ENCODE results near the gene GRK5.

Gene GRK5

DNA sequence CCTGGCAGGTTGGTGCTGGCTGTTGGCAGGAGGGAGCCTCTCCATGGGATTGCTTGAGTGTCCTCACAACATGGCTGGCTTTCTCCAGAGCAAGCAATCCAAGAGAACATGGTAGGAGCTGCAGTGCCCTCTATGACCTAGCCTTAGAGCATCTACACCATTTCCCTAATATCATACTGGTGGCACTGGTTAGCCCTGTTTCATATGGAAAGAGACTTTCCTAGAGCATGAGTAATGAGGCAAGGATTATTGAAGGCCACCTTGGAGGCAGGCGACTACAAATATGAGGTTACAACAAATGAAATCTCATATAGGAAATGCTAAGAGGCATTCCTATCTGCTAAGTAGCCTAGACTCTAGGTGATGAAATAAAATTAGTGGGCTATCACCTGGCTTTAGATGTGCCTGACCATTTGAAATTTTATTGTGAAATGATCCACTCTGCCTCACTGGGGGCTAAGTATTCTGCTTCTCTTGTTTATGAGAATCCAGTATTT, 181.5 kb downstream of the GRK5 start:
- Histone ChIP-seq H3K27ac (ENCODE audit: low read depth, low read length, severe bottlenecking) (no peak overlapping the region), H3K9me3 (ENCODE audit: control insufficient read depth, low read length) (no peaks in the 10 kb centered on the region), H3K4me3 (ENCODE audit: extremely low read depth, insufficient read depth, low read length, poor library complexity, severe bottlenecking) (no peak overlapping the region), H3K4me1 (ENCODE audit: control insufficient read depth, insufficient read depth, low read length, poor library complexity, severe bottlenecking) (peaks cover 3% of the 10 kb centered on the region), H3K36me3 (ENCODE audit: control insufficient read depth, insufficient read depth, low read length) (no peaks in the 10 kb centered on the region)
- WGBS, 2 experiments (ENCODE audit: insufficient coverage in 2 of 2), result 100% methylated on average over 1 of the region's 1 CpG; no CpG with 5 or more reads in 1 of the 2 experiments

DNA sequence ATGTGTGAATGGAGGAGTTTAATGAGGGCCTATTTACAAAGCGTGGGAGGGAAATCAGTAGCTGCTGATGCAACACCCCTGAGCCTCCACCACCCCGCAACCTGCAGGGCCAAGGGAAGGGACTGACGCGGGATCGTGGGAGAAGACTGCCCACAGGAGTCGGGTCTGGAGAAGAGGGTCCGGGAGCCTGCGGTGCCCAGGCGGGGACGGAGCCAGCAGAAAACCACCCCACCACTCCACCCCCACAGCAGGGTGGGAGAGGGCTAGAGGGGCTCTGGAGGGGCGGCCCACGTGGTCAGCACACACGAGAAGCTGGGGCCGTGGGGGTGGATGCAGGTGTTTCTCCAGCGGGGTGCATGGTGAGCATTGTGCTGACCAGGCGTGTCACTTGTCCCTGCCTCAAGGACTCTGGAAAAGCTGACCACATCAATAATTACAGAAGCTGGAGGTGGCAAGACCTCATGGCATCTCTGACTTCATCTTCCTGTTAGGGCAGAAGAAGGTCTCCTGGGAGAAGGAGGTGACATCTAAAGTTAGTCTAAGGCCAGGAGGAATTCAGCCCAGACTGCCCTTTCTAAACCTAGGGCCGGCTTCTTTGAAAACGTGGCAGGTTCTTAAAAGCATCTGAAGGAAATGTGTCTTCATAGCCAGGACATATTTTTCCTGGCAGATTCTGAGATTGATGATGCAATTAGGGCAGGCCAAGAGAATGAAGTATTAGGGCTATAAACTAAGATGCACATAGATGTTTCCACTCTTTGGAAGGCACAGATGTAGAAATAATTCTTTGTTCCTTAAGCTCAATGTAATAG, 184.3 kb downstream of the GRK5 start:
- Histone ChIP-seq H3K27ac (ENCODE audit: low read depth, low read length, severe bottlenecking) (no peak overlapping the region), H3K9me3 (ENCODE audit: control insufficient read depth, low read length) (no peaks in the 10 kb centered on the region), H3K4me3 (ENCODE audit: extremely low read depth, insufficient read depth, low read length, poor library complexity, severe bottlenecking) (no peak overlapping the region), H3K36me3 (ENCODE audit: control insufficient read depth, insufficient read depth, low read length) (no peaks in the 10 kb centered on the region), H3K4me1 (ENCODE audit: control insufficient read depth, insufficient read depth, low read length, poor library complexity, severe bottlenecking) (peaks cover 5% of the 10 kb centered on the region)
- 81 to 83% methylated on average over 5 to 7 of the region's 18 CpGs for WGBS, 2 experiments (ENCODE audit: insufficient coverage in 2 of 2)

DNA sequence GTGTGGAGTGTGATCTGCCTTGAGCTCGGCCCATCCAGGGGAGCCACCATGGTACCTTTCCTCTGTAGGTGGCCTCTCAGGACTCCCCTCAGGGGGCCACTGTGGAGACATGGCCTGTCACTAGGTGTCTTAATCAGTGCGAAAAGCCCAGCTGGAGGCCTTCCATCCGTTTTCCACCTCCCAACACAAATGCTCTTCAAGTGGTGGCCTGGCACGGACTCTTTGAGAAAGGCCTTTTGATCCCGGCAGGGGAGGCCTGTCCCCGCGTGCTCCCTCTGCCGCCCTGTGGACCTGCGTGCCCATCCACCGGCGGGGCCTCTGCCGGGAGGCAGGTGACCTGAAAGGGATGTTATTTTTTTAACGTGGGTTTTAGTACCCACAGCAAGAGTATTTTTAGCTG, 185.6 kb downstream of the GRK5 start:
- peaks cover 5% of the 10 kb centered on the region for H3K4me1 ChIP-seq (ENCODE audit: control insufficient read depth, insufficient read depth, low read length, poor library complexity, severe bottlenecking)
- H3K36me3 ChIP-seq (ENCODE audit: control insufficient read depth, insufficient read depth, low read length), result no peaks in the 10 kb centered on the region
- 49 to 56% methylated on average over 11 of the region's 13 CpGs for WGBS, 2 experiments (ENCODE audit: insufficient coverage in 2 of 2)
- no peaks in the 10 kb centered on the region for H3K9me3 ChIP-seq (ENCODE audit: control insufficient read depth, low read length)
- no peak overlapping the region for H3K4me3 ChIP-seq (ENCODE audit: extremely low read depth, insufficient read depth, low read length, poor library complexity, severe bottlenecking)
- no peak overlapping the region for H3K27ac ChIP-seq (ENCODE audit: low read depth, low read length, severe bottlenecking)

DNA sequence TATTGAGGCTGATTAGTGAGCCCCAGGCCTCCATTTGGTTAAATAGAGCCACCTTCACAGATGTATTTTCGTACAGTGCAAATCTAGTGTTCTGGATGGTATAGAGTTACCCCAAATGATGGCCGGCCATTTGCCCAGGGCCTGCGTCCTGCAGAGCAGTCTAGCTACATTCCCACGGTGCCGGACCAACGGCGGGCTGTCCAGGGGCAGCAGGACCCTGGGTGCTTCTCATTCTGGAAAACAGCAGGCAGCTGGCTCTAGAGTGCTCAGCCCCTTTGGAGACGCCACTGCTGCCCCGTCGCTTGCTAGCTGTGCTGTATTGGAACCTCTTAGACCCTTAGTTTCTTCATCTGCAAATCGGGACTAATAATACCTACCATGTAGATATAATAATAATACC, 186.1 kb downstream of the GRK5 start:
- WGBS, 2 experiments (ENCODE audit: insufficient coverage in 2 of 2), result 78 to 88% methylated on average over 8 to 10 of the region's 11 CpGs
- no peak overlapping the region for H3K27ac ChIP-seq (ENCODE audit: low read depth, low read length, severe bottlenecking)

DNA sequence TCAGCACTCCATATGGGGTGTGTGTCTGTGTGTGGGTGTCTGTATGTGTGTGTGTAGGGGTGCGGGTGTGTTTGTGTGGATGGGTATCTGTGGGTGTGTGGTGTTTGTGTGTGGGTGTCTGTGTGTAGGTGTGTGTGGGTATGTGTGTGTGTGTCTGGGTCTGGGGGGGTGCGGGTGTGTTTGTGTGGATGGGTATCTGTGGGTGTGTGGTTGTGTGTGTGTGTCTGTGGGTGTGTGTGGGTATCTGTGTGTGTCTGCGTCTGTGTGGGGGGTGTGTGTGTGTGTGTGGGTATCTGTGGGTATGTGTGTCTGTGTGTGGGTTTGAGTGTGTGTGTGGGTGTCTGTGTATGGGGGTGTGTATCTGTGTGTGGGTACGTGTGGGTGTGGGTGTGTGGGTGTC, 186.5 kb downstream of the GRK5 start:
- 95% methylated on average over 2 to 3 of the region's 4 CpGs for WGBS, 2 experiments (ENCODE audit: insufficient coverage in 2 of 2)
- no peak overlapping the region for H3K4me3 ChIP-seq (ENCODE audit: extremely low read depth, insufficient read depth, low read length, poor library complexity, severe bottlenecking)
- no peaks in the 10 kb centered on the region for H3K9me3 ChIP-seq (ENCODE audit: control insufficient read depth, low read length)
- no peak overlapping the region for H3K27ac ChIP-seq (ENCODE audit: low read depth, low read length, severe bottlenecking)
- H3K36me3 ChIP-seq (ENCODE audit: control insufficient read depth, insufficient read depth, low read length), result no peaks in the 10 kb centered on the region
- peaks cover 5% of the 10 kb centered on the region for H3K4me1 ChIP-seq (ENCODE audit: control insufficient read depth, insufficient read depth, low read length, poor library complexity, severe bottlenecking)

More for the DNA sequence above, 186.1 kb downstream of the GRK5 start:
- no peak overlapping the region for H3K4me3 ChIP-seq (ENCODE audit: extremely low read depth, insufficient read depth, low read length, poor library complexity, severe bottlenecking)
- H3K9me3 ChIP-seq (ENCODE audit: control insufficient read depth, low read length), result no peaks in the 10 kb centered on the region
- H3K36me3 ChIP-seq (ENCODE audit: control insufficient read depth, insufficient read depth, low read length), result no peaks in the 10 kb centered on the region
- H3K4me1 ChIP-seq (ENCODE audit: control insufficient read depth, insufficient read depth, low read length, poor library complexity, severe bottlenecking), result peaks cover 5% of the 10 kb centered on the region

DNA sequence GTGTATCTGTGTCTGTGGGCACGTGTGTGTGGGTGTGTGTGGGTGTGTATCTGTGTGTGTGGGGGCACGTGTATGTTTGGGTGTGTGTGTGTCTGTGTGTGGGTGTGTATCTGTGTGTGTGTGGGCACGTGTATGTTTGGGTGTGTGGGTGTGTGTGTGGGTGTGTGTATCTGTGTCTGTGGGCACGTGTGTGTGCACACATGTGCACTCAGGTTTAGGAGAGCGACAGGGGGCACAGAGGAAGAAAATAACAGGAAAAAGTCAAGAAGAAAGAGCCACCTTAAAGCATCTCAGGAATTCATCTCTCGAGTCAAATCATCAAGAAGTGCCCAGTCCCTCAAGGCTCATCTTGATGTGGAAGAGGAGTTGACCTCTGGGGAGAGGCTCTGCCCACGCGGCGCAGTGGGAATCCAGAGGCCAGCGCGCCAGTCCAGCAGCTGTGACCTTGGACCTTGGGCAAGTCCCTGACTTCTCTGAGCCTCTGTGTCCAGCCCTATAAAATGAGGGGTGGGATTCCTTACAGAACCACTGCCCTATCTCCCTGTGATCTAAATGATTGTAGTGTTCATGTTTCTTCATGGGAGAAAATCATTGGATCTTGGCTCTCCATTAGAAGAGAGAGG, 187.4 kb downstream of the GRK5 start:
- no peaks in the 10 kb centered on the region for H3K9me3 ChIP-seq (ENCODE audit: control insufficient read depth, low read length)
- no peaks in the 10 kb centered on the region for H3K36me3 ChIP-seq (ENCODE audit: control insufficient read depth, insufficient read depth, low read length)
- H3K4me1 ChIP-seq (ENCODE audit: control insufficient read depth, insufficient read depth, low read length, poor library complexity, severe bottlenecking), result peaks cover 2% of the 10 kb centered on the region
- no peak overlapping the region for H3K27ac ChIP-seq (ENCODE audit: low read depth, low read length, severe bottlenecking)
- no peak overlapping the region for H3K4me3 ChIP-seq (ENCODE audit: extremely low read depth, insufficient read depth, low read length, poor library complexity, severe bottlenecking)
- 83 to 85% methylated on average over 3 to 4 of the region's 11 CpGs for WGBS, 2 experiments (ENCODE audit: insufficient coverage in 2 of 2)

DNA sequence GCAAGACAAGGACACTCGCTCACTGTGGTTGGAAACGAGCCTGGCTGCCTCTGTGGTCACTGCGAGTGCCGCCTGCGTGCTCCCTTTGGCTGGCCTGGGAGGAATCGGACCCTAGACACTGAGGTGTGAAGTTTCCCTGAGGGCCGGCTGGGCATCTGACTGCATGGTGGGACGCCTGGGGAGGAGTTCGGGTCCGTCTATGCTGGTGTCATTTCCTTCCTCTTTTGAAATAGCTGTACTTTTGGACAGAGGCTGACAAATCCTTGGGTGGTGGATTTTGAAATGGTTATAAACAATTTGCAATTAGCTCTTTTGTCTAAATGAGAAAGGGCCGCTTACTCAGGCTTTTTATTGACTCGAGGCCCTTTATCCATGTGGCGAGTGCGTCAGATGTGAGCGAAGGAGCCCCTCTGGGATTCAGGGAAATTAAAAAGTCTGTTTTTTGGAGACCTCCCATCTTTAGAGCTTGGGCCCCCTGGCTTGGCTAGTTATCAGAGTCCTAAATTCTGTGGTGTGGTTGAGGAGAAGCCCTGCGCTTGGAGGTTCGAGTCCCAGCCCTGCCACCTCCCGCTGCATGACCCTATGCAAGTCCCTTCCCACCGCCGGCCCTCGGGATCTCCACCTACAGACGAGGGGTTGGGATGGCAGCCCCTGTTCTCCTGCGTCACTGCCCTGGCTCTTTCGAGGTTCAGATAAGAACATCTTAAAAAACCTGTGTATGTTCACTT, 188.1 kb downstream of the GRK5 start:
- no peaks in the 10 kb centered on the region for H3K9me3 ChIP-seq (ENCODE audit: control insufficient read depth, low read length)
- H3K36me3 ChIP-seq (ENCODE audit: control insufficient read depth, insufficient read depth, low read length), result no peaks in the 10 kb centered on the region
- WGBS, 2 experiments (ENCODE audit: insufficient coverage in 2 of 2), result 88 to 95% methylated on average over 21 of the region's 24 CpGs
- peaks cover 2% of the 10 kb centered on the region for H3K4me1 ChIP-seq (ENCODE audit: control insufficient read depth, insufficient read depth, low read length, poor library complexity, severe bottlenecking)
- H3K27ac ChIP-seq (ENCODE audit: low read depth, low read length, severe bottlenecking), result no peak overlapping the region
- H3K4me3 ChIP-seq (ENCODE audit: extremely low read depth, insufficient read depth, low read length, poor library complexity, severe bottlenecking), result no peak overlapping the region

DNA sequence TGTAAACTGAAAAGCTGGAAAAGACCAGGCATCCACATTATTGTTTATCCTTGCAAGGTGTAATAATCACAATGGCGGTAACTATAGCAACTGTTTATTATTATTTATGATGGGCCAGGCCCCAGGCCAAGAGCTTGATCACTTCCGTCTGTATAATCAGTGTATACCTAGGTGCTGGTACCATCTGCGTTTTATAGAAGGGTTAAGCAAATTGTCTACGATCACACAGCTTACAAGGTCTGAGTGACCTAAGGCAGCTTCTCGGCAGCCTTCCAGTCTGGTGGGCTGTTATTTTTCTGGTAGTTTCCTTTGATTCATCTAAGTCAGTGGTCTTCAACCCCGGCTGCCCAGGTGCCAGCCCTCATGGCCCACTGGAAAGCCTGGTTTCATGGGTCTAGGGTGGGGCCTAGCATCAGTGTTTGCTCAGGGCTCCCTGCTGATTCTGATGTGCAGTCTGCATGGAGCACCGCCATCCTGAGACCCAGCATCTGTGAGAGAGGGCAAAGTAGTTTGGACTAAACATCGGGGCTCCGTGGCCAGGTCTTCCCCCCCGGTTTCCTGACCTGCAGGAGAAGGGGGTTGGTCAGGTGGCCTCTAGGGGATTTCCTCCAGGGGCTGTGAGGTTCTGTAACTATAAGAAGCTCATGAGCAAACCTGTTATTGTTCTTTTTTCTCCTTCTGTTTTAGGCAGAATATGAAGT, 188.8 kb downstream of the GRK5 start:
- H3K36me3 ChIP-seq (ENCODE audit: control insufficient read depth, insufficient read depth, low read length), result no peaks in the 10 kb centered on the region
- no peaks in the 10 kb centered on the region for H3K9me3 ChIP-seq (ENCODE audit: control insufficient read depth, low read length)
- 92 to 98% methylated on average over 6 to 9 of the region's 10 CpGs for WGBS, 2 experiments (ENCODE audit: insufficient coverage in 2 of 2)
- peaks cover 2% of the 10 kb centered on the region for H3K4me1 ChIP-seq (ENCODE audit: control insufficient read depth, insufficient read depth, low read length, poor library complexity, severe bottlenecking)
- no peak overlapping the region for H3K27ac ChIP-seq (ENCODE audit: low read depth, low read length, severe bottlenecking)
- H3K4me3 ChIP-seq (ENCODE audit: extremely low read depth, insufficient read depth, low read length, poor library complexity, severe bottlenecking), result no peak overlapping the region

DNA sequence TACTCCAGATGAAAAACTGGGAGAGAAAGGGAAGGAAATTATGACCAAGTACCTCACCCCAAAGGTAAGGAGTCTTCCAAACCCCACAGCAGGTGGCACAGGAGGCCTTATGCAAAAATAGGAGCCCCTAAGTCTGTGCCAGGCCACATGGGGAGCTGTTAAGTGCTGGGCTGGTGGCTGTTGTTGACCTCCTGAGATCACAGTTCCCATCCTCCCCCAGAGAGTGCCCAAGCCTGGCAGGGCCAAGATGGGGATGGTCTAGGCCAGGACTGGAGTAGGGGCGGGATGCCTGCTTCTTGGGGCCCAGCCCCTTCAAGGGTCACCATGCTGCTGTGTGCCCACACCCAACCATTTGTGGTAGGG, 189.3 kb downstream of the GRK5 start:
- H3K4me1 ChIP-seq (ENCODE audit: control insufficient read depth, insufficient read depth, low read length, poor library complexity, severe bottlenecking), result peaks cover 2% of the 10 kb centered on the region
- H3K9me3 ChIP-seq (ENCODE audit: control insufficient read depth, low read length), result no peaks in the 10 kb centered on the region
- WGBS, 2 experiments (ENCODE audit: insufficient coverage in 2 of 2), result 100% methylated on average over 1 of the region's 1 CpG
- H3K4me3 ChIP-seq (ENCODE audit: extremely low read depth, insufficient read depth, low read length, poor library complexity, severe bottlenecking), result no peak overlapping the region
- no peak overlapping the region for H3K27ac ChIP-seq (ENCODE audit: low read depth, low read length, severe bottlenecking)
- H3K36me3 ChIP-seq (ENCODE audit: control insufficient read depth, insufficient read depth, low read length), result no peaks in the 10 kb centered on the region

DNA sequence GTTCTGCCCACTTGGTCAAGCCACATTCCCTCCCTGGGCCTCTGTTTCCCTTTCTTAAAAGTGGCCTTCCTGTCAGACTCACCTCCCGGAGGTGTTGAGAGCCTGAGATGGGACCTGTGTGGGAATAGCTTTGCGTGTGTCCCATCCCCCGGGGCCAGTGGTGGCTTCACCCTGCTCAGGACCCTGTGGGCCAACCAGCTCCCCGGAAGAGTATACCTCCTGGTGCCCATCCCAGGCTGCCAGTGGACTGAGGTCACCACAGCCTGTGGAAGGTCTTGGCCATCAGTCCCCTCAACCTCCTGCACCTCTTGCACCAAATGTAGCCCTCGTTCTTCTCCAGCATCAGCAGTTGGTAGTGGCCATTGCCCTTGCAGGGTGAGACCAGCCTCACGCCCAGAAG, 190.0 kb downstream of the GRK5 start:
- no peaks in the 10 kb centered on the region for H3K36me3 ChIP-seq (ENCODE audit: control insufficient read depth, insufficient read depth, low read length)
- H3K9me3 ChIP-seq (ENCODE audit: control insufficient read depth, low read length), result no peaks in the 10 kb centered on the region
- H3K4me1 ChIP-seq (ENCODE audit: control insufficient read depth, insufficient read depth, low read length, poor library complexity, severe bottlenecking), result peaks cover 8% of the 10 kb centered on the region
- 90 to 94% methylated on average over 4 to 5 of the region's 6 CpGs for WGBS, 2 experiments (ENCODE audit: insufficient coverage in 2 of 2)
- no peak overlapping the region for H3K27ac ChIP-seq (ENCODE audit: low read depth, low read length, severe bottlenecking)
- no peak overlapping the region for H3K4me3 ChIP-seq (ENCODE audit: extremely low read depth, insufficient read depth, low read length, poor library complexity, severe bottlenecking)

All from mesodermal cell (in vitro differentiated cells).